Mesothelial cell of epicardium (in vitro differentiated cells): ENCODE data around the gene USP31. TPM values are rescaled to one million over a fixed set of nuclear protein-coding genes. Genes with fewer than 3 reads are reported as not detected.

Experiments used
- DNase-seq, 2 experiments: peaks; one replicate each; pipeline ENCODE4 v3.0.0; 2021; ENCODE audit warnings: low spot score in 2 of 2; ENCODE audit not compliant: unreplicated experiment in 2 of 2
- H3K27ac Mint-ChIP-seq: 2 replicates; pipeline ENCODE4 v1.8.0; 2021; ENCODE audit warnings: mixed read lengths
- H3K27me3 Mint-ChIP-seq: 2 replicates; pipeline ENCODE4 v1.8.0; 2021; ENCODE audit warnings: low read depth, mixed read lengths
- H3K36me3 Mint-ChIP-seq: 2 replicates; pipeline ENCODE4 v1.8.0; 2021; ENCODE audit warnings: mixed read lengths
- H3K4me1 Mint-ChIP-seq: 2 replicates; pipeline ENCODE4 v1.8.0; 2021; ENCODE audit warnings: mixed read lengths
- H3K4me3 Mint-ChIP-seq: 2 replicates; pipeline ENCODE4 v1.8.0; 2021; ENCODE audit warnings: mild to moderate bottlenecking, moderate library complexity, mixed read lengths
- H3K9me3 Mint-ChIP-seq: 2 replicates; pipeline ENCODE4 v1.8.0; 2021; ENCODE audit warnings: mixed read lengths
- total RNA-seq: library from RNA; stranded (reverse); gene quantifications from 3 replicates; pipeline ENCODE4 v1.2.1, GENCODE V29; 2021
- TF ChIP-seq, protein P1 (sequence below): fragments of 200-600 bp; sonication (generic); IDR thresholded peaks from one replicate; pipeline ENCODE4 v1.5.0; 2021; ENCODE audit warnings: antibody characterized with exemption; ENCODE audit not compliant: unreplicated experiment

The USP31 gene, protein sequence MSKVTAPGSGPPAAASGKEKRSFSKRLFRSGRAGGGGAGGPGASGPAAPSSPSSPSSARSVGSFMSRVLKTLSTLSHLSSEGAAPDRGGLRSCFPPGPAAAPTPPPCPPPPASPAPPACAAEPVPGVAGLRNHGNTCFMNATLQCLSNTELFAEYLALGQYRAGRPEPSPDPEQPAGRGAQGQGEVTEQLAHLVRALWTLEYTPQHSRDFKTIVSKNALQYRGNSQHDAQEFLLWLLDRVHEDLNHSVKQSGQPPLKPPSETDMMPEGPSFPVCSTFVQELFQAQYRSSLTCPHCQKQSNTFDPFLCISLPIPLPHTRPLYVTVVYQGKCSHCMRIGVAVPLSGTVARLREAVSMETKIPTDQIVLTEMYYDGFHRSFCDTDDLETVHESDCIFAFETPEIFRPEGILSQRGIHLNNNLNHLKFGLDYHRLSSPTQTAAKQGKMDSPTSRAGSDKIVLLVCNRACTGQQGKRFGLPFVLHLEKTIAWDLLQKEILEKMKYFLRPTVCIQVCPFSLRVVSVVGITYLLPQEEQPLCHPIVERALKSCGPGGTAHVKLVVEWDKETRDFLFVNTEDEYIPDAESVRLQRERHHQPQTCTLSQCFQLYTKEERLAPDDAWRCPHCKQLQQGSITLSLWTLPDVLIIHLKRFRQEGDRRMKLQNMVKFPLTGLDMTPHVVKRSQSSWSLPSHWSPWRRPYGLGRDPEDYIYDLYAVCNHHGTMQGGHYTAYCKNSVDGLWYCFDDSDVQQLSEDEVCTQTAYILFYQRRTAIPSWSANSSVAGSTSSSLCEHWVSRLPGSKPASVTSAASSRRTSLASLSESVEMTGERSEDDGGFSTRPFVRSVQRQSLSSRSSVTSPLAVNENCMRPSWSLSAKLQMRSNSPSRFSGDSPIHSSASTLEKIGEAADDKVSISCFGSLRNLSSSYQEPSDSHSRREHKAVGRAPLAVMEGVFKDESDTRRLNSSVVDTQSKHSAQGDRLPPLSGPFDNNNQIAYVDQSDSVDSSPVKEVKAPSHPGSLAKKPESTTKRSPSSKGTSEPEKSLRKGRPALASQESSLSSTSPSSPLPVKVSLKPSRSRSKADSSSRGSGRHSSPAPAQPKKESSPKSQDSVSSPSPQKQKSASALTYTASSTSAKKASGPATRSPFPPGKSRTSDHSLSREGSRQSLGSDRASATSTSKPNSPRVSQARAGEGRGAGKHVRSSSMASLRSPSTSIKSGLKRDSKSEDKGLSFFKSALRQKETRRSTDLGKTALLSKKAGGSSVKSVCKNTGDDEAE (N-terminal part only)
- total RNA-seq: 12.3 to 13.7 TPM (median 13.0 TPM) in 3 replicates

DNA sequence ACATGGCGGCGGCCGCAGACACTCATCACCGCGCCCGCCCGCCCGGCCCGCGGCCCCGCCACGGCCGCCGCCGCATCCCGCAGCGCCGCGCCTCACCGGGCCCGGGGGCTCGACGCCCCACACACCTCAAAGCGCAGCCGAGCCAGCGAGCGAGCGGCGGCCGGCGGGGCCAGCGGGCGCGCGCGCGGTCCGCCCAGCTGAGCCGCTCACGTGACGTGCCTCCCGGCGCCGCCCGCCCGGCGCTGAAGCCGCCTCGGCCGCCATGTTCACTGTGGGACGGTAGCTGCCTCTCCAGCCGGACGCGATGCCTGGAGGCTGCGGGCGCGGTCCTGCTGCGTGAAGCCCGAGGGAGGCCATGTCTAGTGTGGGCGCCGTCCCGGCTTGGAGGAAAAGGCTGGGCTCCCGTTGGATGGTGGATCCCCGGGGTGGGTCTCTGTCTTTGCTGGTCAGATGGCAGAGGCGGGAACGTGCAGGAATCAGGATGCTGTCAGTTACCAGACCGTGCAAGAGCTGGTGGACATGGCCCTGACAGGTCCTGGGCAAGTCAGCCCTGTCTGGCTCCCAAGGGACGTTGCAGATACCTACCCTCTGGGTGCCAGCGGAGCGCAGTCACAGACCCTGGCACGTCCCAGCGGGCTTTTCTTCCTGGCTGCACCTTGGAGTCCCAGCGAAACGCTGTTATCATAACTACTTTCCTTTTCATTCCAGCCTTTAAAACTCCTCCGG lies at the start of gene USP31:
TSS of gene USP31 (minus strand) at position 186 of the 726 bp plus-strand sequence. CDS start at position 4, 182 bp downstream.
- H3K9me3 Mint-ChIP-seq: no peaks in the 10 kb centered on the region
- no peaks in the 10 kb centered on the region for H3K36me3 Mint-ChIP-seq
- DNase-seq: peak; percentile 89 to 93
- peaks cover 26% of the 10 kb centered on the region for H3K4me1 Mint-ChIP-seq
- H3K27me3 Mint-ChIP-seq: peaks cover 6% of the 10 kb centered on the region
- TF ChIP-seq, protein P1, sequence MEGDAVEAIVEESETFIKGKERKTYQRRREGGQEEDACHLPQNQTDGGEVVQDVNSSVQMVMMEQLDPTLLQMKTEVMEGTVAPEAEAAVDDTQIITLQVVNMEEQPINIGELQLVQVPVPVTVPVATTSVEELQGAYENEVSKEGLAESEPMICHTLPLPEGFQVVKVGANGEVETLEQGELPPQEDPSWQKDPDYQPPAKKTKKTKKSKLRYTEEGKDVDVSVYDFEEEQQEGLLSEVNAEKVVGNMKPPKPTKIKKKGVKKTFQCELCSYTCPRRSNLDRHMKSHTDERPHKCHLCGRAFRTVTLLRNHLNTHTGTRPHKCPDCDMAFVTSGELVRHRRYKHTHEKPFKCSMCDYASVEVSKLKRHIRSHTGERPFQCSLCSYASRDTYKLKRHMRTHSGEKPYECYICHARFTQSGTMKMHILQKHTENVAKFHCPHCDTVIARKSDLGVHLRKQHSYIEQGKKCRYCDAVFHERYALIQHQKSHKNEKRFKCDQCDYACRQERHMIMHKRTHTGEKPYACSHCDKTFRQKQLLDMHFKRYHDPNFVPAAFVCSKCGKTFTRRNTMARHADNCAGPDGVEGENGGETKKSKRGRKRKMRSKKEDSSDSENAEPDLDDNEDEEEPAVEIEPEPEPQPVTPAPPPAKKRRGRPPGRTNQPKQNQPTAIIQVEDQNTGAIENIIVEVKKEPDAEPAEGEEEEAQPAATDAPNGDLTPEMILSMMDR: no peak
- peak within 1 kb of the TSS; percentile 82 for H3K27ac Mint-ChIP-seq
- peak within 1 kb of the TSS; percentile 87 for H3K4me3 Mint-ChIP-seq

DNA sequence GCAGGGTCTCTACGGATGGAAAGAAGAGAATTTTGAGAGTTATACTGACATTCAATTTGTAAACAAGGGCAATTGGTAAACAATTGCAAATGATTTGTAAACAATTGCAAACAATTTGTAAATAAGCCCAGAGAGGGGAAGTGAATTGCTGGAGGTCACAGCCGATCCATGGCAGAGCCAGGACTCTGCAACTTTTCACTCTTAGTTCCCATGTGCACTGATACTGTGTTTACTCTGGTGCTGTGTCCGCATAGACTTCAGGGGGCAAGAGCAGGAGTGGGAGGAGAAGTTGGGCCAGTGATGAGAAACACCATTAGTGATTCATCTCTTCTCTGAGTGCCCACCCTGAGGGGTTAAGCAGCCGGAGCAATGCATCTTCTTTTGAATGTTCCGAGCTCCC lies 47.3 kb upstream of the USP31 start:
- Mint-ChIP-seq H3K4me3 (no peak overlapping the region), H3K27me3 (peaks cover 44% of the 10 kb centered on the region), H3K27ac (no peak overlapping the region), H3K4me1 (peaks cover 4% of the 10 kb centered on the region), H3K36me3 (no peaks in the 10 kb centered on the region), H3K9me3 (no peaks in the 10 kb centered on the region)
- no peak for DNase-seq
- TF ChIP-seq, protein P1: no peak

GRCh38 chr16:23195366-23195978 lies 46.2 kb upstream of the USP31 start:
- no peaks in the 10 kb centered on the region for H3K4me1 Mint-ChIP-seq
- no peak for DNase-seq
- H3K4me3 Mint-ChIP-seq: no peak overlapping the region
- H3K27ac Mint-ChIP-seq: no peak overlapping the region
- no peaks in the 10 kb centered on the region for H3K36me3 Mint-ChIP-seq
- TF ChIP-seq, protein P1: no peak
- H3K9me3 Mint-ChIP-seq: no peaks in the 10 kb centered on the region
- peaks cover 49% of the 10 kb centered on the region for H3K27me3 Mint-ChIP-seq

DNA sequence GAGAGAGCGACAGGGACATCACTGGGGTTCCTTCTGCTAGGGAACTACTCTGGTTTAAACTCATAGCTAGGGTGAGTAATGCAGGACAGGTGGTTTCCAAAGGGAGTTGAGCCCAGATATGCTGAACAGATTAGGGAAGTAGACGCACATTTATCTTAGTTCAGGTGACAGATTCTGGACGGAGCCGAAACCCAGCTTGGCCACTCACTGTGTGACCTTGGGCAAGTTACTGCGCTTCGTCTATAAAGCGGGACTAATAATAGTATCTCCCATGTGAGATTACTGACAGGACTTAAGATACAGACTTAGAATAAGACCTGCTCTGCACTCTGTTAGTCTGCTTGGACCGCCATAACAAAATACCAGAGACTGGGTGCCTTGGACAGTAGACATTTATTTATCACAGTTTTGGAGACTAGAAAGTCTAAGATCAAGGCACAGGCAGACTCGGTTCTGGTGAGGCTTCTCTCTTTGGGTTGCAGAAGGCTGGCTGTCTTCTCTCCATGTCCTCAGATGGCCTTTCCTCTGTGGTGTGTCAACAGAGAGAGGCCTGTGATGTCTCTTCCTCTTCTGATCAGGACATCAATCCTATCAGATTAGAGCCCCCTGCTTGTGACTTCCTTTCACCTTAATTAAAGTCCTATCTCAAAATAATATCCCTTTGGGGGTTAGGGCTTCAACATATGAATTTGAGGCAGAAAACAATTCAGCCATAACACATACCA lies 45.4 kb upstream of the USP31 start:
- Mint-ChIP-seq H3K36me3 (no peaks in the 10 kb centered on the region), H3K9me3 (no peaks in the 10 kb centered on the region), H3K27ac (no peak overlapping the region), H3K4me3 (no peak overlapping the region), H3K4me1 (no peaks in the 10 kb centered on the region), H3K27me3 (peaks cover 50% of the 10 kb centered on the region)
- TF ChIP-seq, protein P1: no peak
- DNase-seq: no peak
